RWPE2 (cell line): Measurements from ENCODE around the gene CDH4.

ENCODE experiments used
- ATAC-seq: fragments of 200-7000 bp; cut with Tn5 transposase; 3 replicates; pipeline ENCODE4 v1.9.1; 2021; ENCODE audit warnings: low read depth
- DNase-seq: peaks from one replicate; pipeline ENCODE4 v3.0.0-alpha.2; 2020; ENCODE audit warnings: low spot score
- H3K27ac ChIP-seq: fragments of 450-650 bp; 2 replicates; pipeline ENCODE4 v1.5.1; 2017; ENCODE audit warnings: mild to moderate bottlenecking; ENCODE audit not compliant: poor library complexity, severe bottlenecking
- H3K27me3 ChIP-seq: fragments of 250-450 bp; sonication (Bioruptor Pico); 2 replicates; pipeline ENCODE4 v1.5.1; 2021; ENCODE audit warnings: mild to moderate bottlenecking, moderate library complexity; ENCODE audit not compliant: insufficient read depth, poor library complexity, severe bottlenecking
- H3K36me3 ChIP-seq: fragments of 250-450 bp; sonication (Bioruptor Pico); 2 replicates; pipeline ENCODE4 v1.5.1; 2020; ENCODE audit warnings: low read depth, mild to moderate bottlenecking, moderate library complexity
- H3K4me1 ChIP-seq: fragments of 250-450 bp; sonication (Bioruptor Pico); 2 replicates; pipeline ENCODE4 v1.5.1; 2021; ENCODE audit warnings: mild to moderate bottlenecking, moderate library complexity; ENCODE audit not compliant: insufficient read depth, poor library complexity, severe bottlenecking
- H3K4me3 ChIP-seq: fragments of 250-450 bp; sonication (Bioruptor Pico); 2 replicates; pipeline ENCODE4 v1.5.1; 2021; ENCODE audit warnings: mild to moderate bottlenecking, moderate library complexity; ENCODE audit not compliant: severe bottlenecking
- H3K9me3 ChIP-seq: fragments of 250-450 bp; sonication (Bioruptor Pico); 2 replicates; pipeline ENCODE4 v1.5.1; 2021; ENCODE audit warnings: mild to moderate bottlenecking, moderate library complexity; ENCODE audit not compliant: severe bottlenecking
- CTCF ChIP-seq: fragments of 450-650 bp; IDR thresholded peaks from one replicate; pipeline ENCODE4 v1.5.1; 2017; ENCODE audit warnings: mild to moderate bottlenecking, moderate library complexity; ENCODE audit not compliant: poor library complexity, severe bottlenecking

The CDH4 gene

GRCh38 chr20:61434341-61434781, 182.3 kb downstream of the CDH4 start:
- no peak for TF ChIP-seq CTCF
- DNase-seq, result peak; percentile 73
- ATAC-seq, result no peak

GRCh38 chr20:61435184-61435822, 183.2 kb downstream of the CDH4 start:
- ATAC-seq (no peak), DNase-seq (peak; percentile 77)
- no peaks in the 10 kb centered on the region for H3K27me3 ChIP-seq
- H3K4me1 ChIP-seq, result peaks cover 38% of the 10 kb centered on the region
- TF ChIP-seq CTCF, result no peak
- H3K27ac ChIP-seq, result peak overlapping the region; percentile 90
- H3K36me3 ChIP-seq, result peaks cover 4% of the 10 kb centered on the region; the same call in 1 of the 2 replicates
- H3K9me3 ChIP-seq, result no peaks in the 10 kb centered on the region
- no peak overlapping the region for H3K4me3 ChIP-seq

More at GRCh38 chr20:61434341-61434781, 182.3 kb downstream of the CDH4 start:
- peaks cover 4% of the 10 kb centered on the region; the same call in 1 of the 2 replicates for H3K36me3 ChIP-seq
- no peak overlapping the region for H3K27ac ChIP-seq
- H3K4me3 ChIP-seq, result no peak overlapping the region
- peaks cover 37% of the 10 kb centered on the region for H3K4me1 ChIP-seq
- no peaks in the 10 kb centered on the region for H3K27me3 ChIP-seq
- no peaks in the 10 kb centered on the region for H3K9me3 ChIP-seq

- Histone ChIP-seq H3K36me3 (peaks cover 4% of the 10 kb centered on the region; the same call in 1 of the 2 replicates), H3K27me3 (no peaks in the 10 kb centered on the region), H3K27ac (peak overlapping the region; percentile 90), H3K4me3 (no peak overlapping the region), H3K4me1 (peaks cover 38% of the 10 kb centered on the region), H3K9me3 (no peaks in the 10 kb centered on the region)
- DNase-seq (peak; percentile 73), ATAC-seq (no peak)
- TF ChIP-seq CTCF, result no peak
Observed at GRCh38 chr20:61435823-61436220, 183.8 kb downstream of the CDH4 start.

GRCh38 chr20:61436283-61436666, 184.2 kb downstream of the CDH4 start:
- peak overlapping the region; percentile 90 for H3K27ac ChIP-seq
- no peak overlapping the region for H3K4me3 ChIP-seq

More at GRCh38 chr20:61436283-61436666, 184.2 kb downstream of the CDH4 start:
- TF ChIP-seq CTCF, result no peak
- H3K9me3 ChIP-seq, result no peaks in the 10 kb centered on the region
- H3K4me1 ChIP-seq, result peaks cover 38% of the 10 kb centered on the region
- peaks cover 4% of the 10 kb centered on the region; the same call in 1 of the 2 replicates for H3K36me3 ChIP-seq
- DNase-seq, result no peak
- ATAC-seq, result peak; percentile 69
- H3K27me3 ChIP-seq, result no peaks in the 10 kb centered on the region
